Body of pancreas (tissue), 4 donors: ENCODE results near the gene EEFSEC. TPM values are rescaled to one million over a fixed set of nuclear protein-coding genes. Genes with fewer than 3 reads are reported as not detected.

ENCODE experiments used
- ATAC-seq: fragments of 150-250 bp; one replicate; pipeline ENCODE4 v1.9.1; 2016
- DNase-seq, 4 donors: peaks; one replicate each; pipeline ENCODE4 v3.0.0-alpha.2; 2019
- H3K27ac ChIP-seq, 4 donors: fragments of 200-600 bp; sonication (generic); 1 replicate in 3 of 4; 2 replicates in 1 of 4; pipeline versions ENCODE4 v1.5.1 to v1.6.1; 2016 to 2019; ENCODE audit warnings: mild to moderate bottlenecking in 1 of 4, mixed read lengths in 1 of 4, moderate library complexity in 1 of 4
- H3K27me3 ChIP-seq, 2 donors: fragments of 200-600 bp; sonication (generic); one replicate each; pipeline ENCODE4 v1.6.0; 2016; ENCODE audit warnings: mild to moderate bottlenecking in 1 of 2
- H3K36me3 ChIP-seq, 2 donors: fragments of 200-600 bp; sonication (generic); replicated peaks in 1 of 2; 2 replicates each; pipeline ENCODE4 v1.5.1; 2016; ENCODE audit warnings: low read depth in 2 of 2; ENCODE audit not compliant: insufficient read depth in 1 of 2
- H3K4me1 ChIP-seq: fragments of 200-600 bp; sonication (generic); one replicate; pipeline ENCODE4 v1.6.0; 2016
- H3K4me3 ChIP-seq, 2 donors: fragments of 200-600 bp; sonication (generic); 1 replicate in 1 of 2; 2 replicates in 1 of 2; pipeline ENCODE4 v1.5.1; 2016 to 2019
- H3K9me3 ChIP-seq, 3 donors: fragments of 200-600 bp; sonication (generic); 1 replicate in 2 of 3; 2 replicates in 1 of 3; pipeline ENCODE4 v1.5.1; 2016
- CTCF ChIP-seq, 7 experiments: fragments of 450-650 bp in 4 of 7; fragments of 200-600 bp in 3 of 7; sonication (generic) in 3 of 7; IDR thresholded peaks; one replicate each; pipeline ENCODE4 v1.5.1; 2016 to 2019; ENCODE audit warnings: antibody characterized with exemption in 7 of 7
- POLR2A ChIP-seq, 3 donors: fragments of 450-650 bp; IDR thresholded peaks; one replicate each; pipeline ENCODE4 v1.6.1; 2016; ENCODE audit warnings: antibody characterized with exemption in 3 of 3, mild to moderate bottlenecking in 2 of 3
- WGBS, 2 donors: methylation state at CpG; one replicate each; pipeline ENCODE4 v1.1.5; 2017; 5-methylcytosine and 5-hydroxymethylcytosine counted together
- intact Hi-C: fragments of 100-400 bp; cut with DNase I; formaldehyde crosslinking; loops from one replicate; pipeline ENCODE4 v1.15.1; 2023
- total RNA-seq, 2 donors: library from RNA; depleted of rRNA; stranded (reverse); fragments of >200 nt; gene quantifications; one replicate each; pipeline ENCODE4 v1.1.0, GENCODE V29; 2016

EEFSEC gene
- total RNA-seq, 2 donors from 2014 or later: 8.6 to 33.0 TPM

- no peaks in the 10 kb centered on the region for H3K27me3 ChIP-seq
- ATAC-seq (no peak), DNase-seq (no peak)
- intact Hi-C loops: no loop called here
- WGBS, 2 donors: 75 to 94% methylated on average over 3 to 6 of the region's 6 CpGs
- H3K4me1 ChIP-seq: peaks cover 14% of the 10 kb centered on the region
- TF ChIP-seq CTCF (IDR thresholded peaks at IDR 0.05) (peak in 4 of 7 experiments; percentile 6 to 28 (median 14)), POLR2A (IDR thresholded peaks at IDR 0.05) (no peak)
- H3K36me3 ChIP-seq: no peaks in the 10 kb centered on the region
- H3K9me3 ChIP-seq: no peaks in the 10 kb centered on the region
- H3K27ac ChIP-seq: no peak overlapping the region
- no peak overlapping the region for H3K4me3 ChIP-seq
Measured at GRCh38 chr3:128438488-128439072, 285.3 kb downstream of the EEFSEC start.

GRCh38 chr3:128439226-128439625 is 285.9 kb downstream of the EEFSEC start:
- DNase-seq (no peak), ATAC-seq (no peak)
- no peaks in the 10 kb centered on the region for H3K9me3 ChIP-seq
- TF ChIP-seq POLR2A (IDR thresholded peaks at IDR 0.05) (no peak), CTCF (IDR thresholded peaks at IDR 0.05) (no peak)
- no peaks in the 10 kb centered on the region for H3K36me3 ChIP-seq
- H3K4me3 ChIP-seq: no peak overlapping the region
- intact Hi-C loops: no loop called here
- WGBS, 2 donors: 53 to 67% methylated on average over 2 to 3 of the region's 3 CpGs
- no peaks in the 10 kb centered on the region for H3K27me3 ChIP-seq
- H3K27ac ChIP-seq: no peak overlapping the region
- peaks cover 14% of the 10 kb centered on the region for H3K4me1 ChIP-seq

GRCh38 chr3:128442070-128442469 is 288.8 kb downstream of the EEFSEC start:
- no peaks in the 10 kb centered on the region for H3K36me3 ChIP-seq
- no peaks in the 10 kb centered on the region for H3K4me1 ChIP-seq
- DNase-seq (no peak), ATAC-seq (no peak)
- no peak overlapping the region for H3K27ac ChIP-seq
- 96% methylated on average over 7 of the region's 7 CpGs; no CpG with 5 or more reads in 1 of the 2 donors for WGBS, 2 donors
- H3K27me3 ChIP-seq: no peaks in the 10 kb centered on the region
- no peaks in the 10 kb centered on the region for H3K9me3 ChIP-seq
- no peak overlapping the region for H3K4me3 ChIP-seq
- TF ChIP-seq CTCF (IDR thresholded peaks at IDR 0.05) (no peak), POLR2A (IDR thresholded peaks at IDR 0.05) (no peak)
- intact Hi-C loops: no loop called here

GRCh38 chr3:128442949-128443348 is 289.7 kb downstream of the EEFSEC start:
- ATAC-seq (no peak), DNase-seq (no peak)
- no peaks in the 10 kb centered on the region for H3K4me1 ChIP-seq
- intact Hi-C loops: no loop called here
- no peak overlapping the region for H3K4me3 ChIP-seq
- H3K27ac ChIP-seq: no peak overlapping the region
- no peaks in the 10 kb centered on the region for H3K27me3 ChIP-seq
- WGBS, 2 donors: 84 to 86% methylated on average over 6 of the region's 6 CpGs
- no peak for TF ChIP-seq CTCF (IDR thresholded peaks at IDR 0.05)
- no peak for TF ChIP-seq POLR2A (IDR thresholded peaks at IDR 0.05)
- H3K9me3 ChIP-seq: no peaks in the 10 kb centered on the region
- H3K36me3 ChIP-seq: no peaks in the 10 kb centered on the region

GRCh38 chr3:128443771-128444170 is 290.5 kb downstream of the EEFSEC start:
- WGBS, 2 donors: 56% methylated on average over 3 of the region's 3 CpGs
- intact Hi-C loops: no loop called here
- no peaks in the 10 kb centered on the region for H3K36me3 ChIP-seq
- no peaks in the 10 kb centered on the region for H3K4me1 ChIP-seq
- H3K4me3 ChIP-seq: no peak overlapping the region
- no peak for ATAC-seq
- TF ChIP-seq POLR2A (IDR thresholded peaks at IDR 0.05): no peak
- no peak for TF ChIP-seq CTCF (IDR thresholded peaks at IDR 0.05)
- no peak overlapping the region for H3K27ac ChIP-seq
- DNase-seq: no peak
- H3K27me3 ChIP-seq: no peaks in the 10 kb centered on the region
- H3K9me3 ChIP-seq: no peaks in the 10 kb centered on the region
